K562 (cell line): ENCODE measurements around the gene FGF2. TPM values are rescaled to one million over a fixed set of nuclear protein-coding genes. Genes with fewer than 3 reads are reported as not detected.

Experiments used
- ARID1B ChIP-seq: fragments of 450-650 bp; IDR thresholded peaks from 2 replicates; pipeline ENCODE4 v1.6.1; 2016; ENCODE audit warnings: antibody characterized with exemption, mild to moderate bottlenecking, inconsistent platforms
- CCNT2 ChIP-seq: IDR thresholded peaks from 2 replicates; pipeline ENCODE4 v1.6.1; 2011; ENCODE audit warnings: borderline replicate concordance, low read depth, mild to moderate bottlenecking, moderate library complexity, mixed read lengths, low read length; ENCODE audit not compliant: insufficient read length; ENCODE audit errors: extremely low read depth
- FOXP4 ChIP-seq: sonication (generic); formaldehyde crosslinking; IDR thresholded peaks from 2 replicates; pipeline ENCODE4 v1.8.0; 2022; ENCODE audit warnings: mild to moderate bottlenecking, missing genetic modification reagents, borderline replicate concordance
- KLF13 ChIP-seq: fragments of 450-650 bp; IDR thresholded peaks from 2 replicates; pipeline ENCODE4 v1.6.1; 2016; ENCODE audit warnings: missing genetic modification characterization, low read depth, mild to moderate bottlenecking, missing compliant biosample characterization, moderate library complexity, borderline replicate concordance
- LEF1 ChIP-seq: fragments of 450-650 bp; IDR thresholded peaks from 2 replicates; pipeline ENCODE4 v1.6.1; 2016; ENCODE audit warnings: mild to moderate bottlenecking
- NCOA4 ChIP-seq: fragments of 450-650 bp; IDR thresholded peaks from 2 replicates; pipeline ENCODE4 v1.6.1; 2018; ENCODE audit warnings: mild to moderate bottlenecking; ENCODE audit not compliant: partially characterized antibody
- PREB ChIP-seq: sonication (generic); formaldehyde crosslinking; IDR thresholded peaks from 2 replicates; pipeline ENCODE4 v1.8.1; 2023; ENCODE audit warnings: mild to moderate bottlenecking, missing genetic modification reagents
- REST ChIP-seq, 2 experiments: fragments of 450-650 bp; formaldehyde crosslinking in 1 of 2; IDR thresholded peaks; 2 replicates each; pipeline versions ENCODE4 v1.4.0 to v1.6.1; 2014 to 2020; ENCODE audit warnings: mild to moderate bottlenecking in 2 of 2, borderline replicate concordance in 1 of 2, low read depth in 1 of 2
- TFE3 ChIP-seq: fragments of 450-650 bp; formaldehyde crosslinking; IDR thresholded peaks from 2 replicates; pipeline ENCODE4 v1.4.0; 2020; ENCODE audit warnings: mild to moderate bottlenecking, mixed read lengths
- TSC22D4 ChIP-seq: fragments of 450-650 bp; IDR thresholded peaks from 2 replicates; pipeline ENCODE4 v1.6.1; 2016; ENCODE audit warnings: missing genetic modification characterization, missing biosample characterization, control low read depth
- WHSC1 ChIP-seq: IDR thresholded peaks from one replicate; pipeline ENCODE4 v1.6.1; 2012; ENCODE audit warnings: low read length, control low read depth, inconsistent platforms
- ZBTB12 ChIP-seq: fragments of 250-450 bp; sonication (Bioruptor Pico); IDR thresholded peaks from 2 replicates; pipeline ENCODE4 v1.4.0; 2020
- ZNF134 ChIP-seq: fragments of 250-450 bp; sonication (Bioruptor Pico); conservative IDR thresholded peaks from 2 replicates; pipeline ENCODE4 v1.4.0; 2020
- ZNF436 ChIP-seq: fragments of 250-450, 450-650 bp; sonication (Bioruptor Pico); formaldehyde crosslinking; IDR thresholded peaks from 2 replicates; pipeline ENCODE4 v1.7.0; 2020; ENCODE audit warnings: mild to moderate bottlenecking
- polyA plus RNA-seq, 8 experiments: library from polyadenylated mRNA; depleted of rRNA in 4 of 8; stranded (reverse) in 5 of 8; unstranded in 3 of 8; fragments of >200 nt; fragmentation: Nextera tagmentation in 2 of 8; fragmentation: Illumina TruSeq in 1 of 8; extraction: Ambion mirVana in 2 of 8; extraction: Trizol in 1 of 8; gene quantifications; 2 replicates each; pipeline versions ENCODE4 v1.2.1 to v1.2.3, GENCODE V29; 2011 to 2014; ENCODE audit warnings: inconsistent platforms in 1 of 8, missing spikeins in 1 of 8
- total RNA-seq, 7 experiments: library from RNA; depleted of rRNA in 6 of 7; stranded (reverse); fragments of >200 nt in 6 of 7; fragmentation: Illumina TruSeq in 2 of 7; extraction: Trizol in 2 of 7; gene quantifications; 2 replicates each; pipeline versions ENCODE4 v1.2.1 to v1.2.3, GENCODE V29; 2011 to 2021; ENCODE audit warnings: low replicate concordance in 1 of 7

The FGF2 gene
- total and polyA plus RNA-seq, 9 of the 15 experiments (the other 6 are each of a cell fraction or from before 2014, with no cell fraction given) = 2.5 to 19.4 (median 9.2) TPM

- TF ChIP-seq TFE3 (no peak), TSC22D4 (tag) (no peak), NCOA4 (no peak), ZNF134 (CRISPR knock-in tag) (no peak), PREB (no peak), CCNT2 (no peak), ARID1B (peak; percentile 70), WHSC1 (no peak), LEF1 (peak; percentile 67; the same call in 1 of the 2 replicates), REST (IDR thresholded peaks at IDR 0.05; ENCODE audit: borderline replicate concordance) (no peak), REST (CRISPR knock-in tag; IDR thresholded peaks at IDR 0.05; ENCODE audit: low read depth) (no peak), ZBTB12 (CRISPR knock-in tag) (peak; percentile 60), FOXP4 (CRISPR knock-in tag) (no peak), KLF13 (no peak), ZNF436 (no peak)
Measured at GRCh38 chr4:122803788-122804208, 22.8 kb upstream of the FGF2 start (continued).
